Loucy (cell line): Measurements from ENCODE around the gene PLA2G7.

Source experiments
- EZH2phosphoT487 ChIP-seq: fragments of 200-600 bp; IDR thresholded peaks from 2 replicates; pipeline ENCODE4 v1.6.1; 2018; ENCODE audit warnings: antibody characterized with exemption, mild to moderate bottlenecking, moderate library complexity, borderline replicate concordance
- TF ChIP-seq, protein P1 (sequence below): fragments of 200-600 bp; sonication (generic); conservative IDR thresholded peaks from 2 replicates; pipeline ENCODE4 v1.5.1; 2014; ENCODE audit warnings: mild to moderate bottlenecking, antibody characterized with exemption, low read length

DNA sequence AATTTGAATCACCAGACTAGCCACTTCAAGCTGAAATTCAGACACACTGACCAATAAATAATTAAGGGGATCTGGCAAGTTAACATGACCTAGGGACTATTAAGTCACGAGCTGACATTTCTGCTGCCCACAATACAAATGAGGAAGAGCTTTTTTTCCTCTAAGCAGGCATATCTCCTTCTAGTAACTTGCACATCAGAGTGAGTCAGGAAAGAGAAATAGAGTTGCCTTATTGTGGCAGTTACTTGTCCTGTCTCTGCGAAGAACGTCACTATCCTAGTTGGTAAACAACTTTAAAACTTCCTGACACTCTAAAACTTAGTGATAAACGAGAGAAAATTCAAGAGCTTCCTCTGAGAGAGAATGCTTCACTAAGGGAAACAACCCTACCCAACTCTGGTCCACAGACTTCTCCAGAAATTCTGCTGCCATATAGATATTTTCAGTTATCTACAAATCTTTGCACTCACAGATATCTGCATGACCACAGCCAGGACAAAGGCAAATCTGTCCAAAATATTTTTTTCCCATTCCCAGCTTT lies 4.2 kb downstream of the PLA2G7 start:
- TF ChIP-seq, protein P1, sequence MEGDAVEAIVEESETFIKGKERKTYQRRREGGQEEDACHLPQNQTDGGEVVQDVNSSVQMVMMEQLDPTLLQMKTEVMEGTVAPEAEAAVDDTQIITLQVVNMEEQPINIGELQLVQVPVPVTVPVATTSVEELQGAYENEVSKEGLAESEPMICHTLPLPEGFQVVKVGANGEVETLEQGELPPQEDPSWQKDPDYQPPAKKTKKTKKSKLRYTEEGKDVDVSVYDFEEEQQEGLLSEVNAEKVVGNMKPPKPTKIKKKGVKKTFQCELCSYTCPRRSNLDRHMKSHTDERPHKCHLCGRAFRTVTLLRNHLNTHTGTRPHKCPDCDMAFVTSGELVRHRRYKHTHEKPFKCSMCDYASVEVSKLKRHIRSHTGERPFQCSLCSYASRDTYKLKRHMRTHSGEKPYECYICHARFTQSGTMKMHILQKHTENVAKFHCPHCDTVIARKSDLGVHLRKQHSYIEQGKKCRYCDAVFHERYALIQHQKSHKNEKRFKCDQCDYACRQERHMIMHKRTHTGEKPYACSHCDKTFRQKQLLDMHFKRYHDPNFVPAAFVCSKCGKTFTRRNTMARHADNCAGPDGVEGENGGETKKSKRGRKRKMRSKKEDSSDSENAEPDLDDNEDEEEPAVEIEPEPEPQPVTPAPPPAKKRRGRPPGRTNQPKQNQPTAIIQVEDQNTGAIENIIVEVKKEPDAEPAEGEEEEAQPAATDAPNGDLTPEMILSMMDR = no peak
- no peak for TF ChIP-seq EZH2phosphoT487
